ENCODE measurements around the gene GRAMD2B.
"Not testable (repeated sequence)": the region's sequence is repeated elsewhere in the genome, so short reads cannot be mapped to it uniquely, and the experiment has no call there.

The GRAMD2B gene

DNA sequence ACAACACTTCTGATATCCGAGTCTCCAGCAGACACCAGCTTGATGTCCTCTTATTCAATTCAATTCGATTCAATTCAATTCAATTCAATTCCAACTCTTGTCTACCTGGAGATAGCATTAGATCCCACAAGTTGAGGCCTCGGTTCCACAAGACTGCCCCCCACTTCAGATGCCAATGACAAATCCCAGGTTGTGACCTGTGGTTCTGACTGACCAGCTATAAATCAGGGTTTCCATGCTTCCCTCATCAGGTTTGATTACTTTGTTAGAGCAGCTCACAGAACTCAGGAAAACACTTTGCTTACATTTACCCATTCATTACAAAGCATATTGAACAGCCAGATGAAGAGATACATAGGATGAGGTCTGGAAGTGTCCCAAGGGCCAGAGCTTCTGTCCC is 89.2 kb downstream of the GRAMD2B start:
- DNase-seq (ENCODE audit: insufficient read length, low spot score) = no peak
- no peak for TF ChIP-seq POLR2A (IDR thresholded peaks at IDR 0.05; ENCODE audit: low read depth, low read length)
- no peak for FAIRE-seq

DNA sequence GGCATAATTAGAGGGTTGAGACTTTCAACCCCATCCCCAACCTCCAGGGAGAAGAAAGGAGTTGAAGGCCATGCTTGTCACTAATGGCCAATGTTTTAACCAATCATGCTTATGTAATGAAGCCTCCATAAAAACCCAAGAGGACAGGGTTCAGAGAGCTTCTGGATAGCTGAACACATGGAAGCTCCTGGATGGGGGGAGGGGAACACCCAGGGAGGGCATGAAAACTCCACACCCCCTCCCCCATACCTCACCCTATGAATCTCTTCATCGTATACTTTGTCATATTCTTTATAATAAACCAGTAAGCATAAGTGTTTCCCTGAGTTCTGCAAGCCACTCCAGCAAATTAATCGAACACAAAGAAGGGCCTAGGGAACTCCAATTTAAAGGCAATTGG is 90.1 kb downstream of the GRAMD2B start:
- no peak for TF ChIP-seq POLR2A (IDR thresholded peaks at IDR 0.05; ENCODE audit: low read depth, low read length)
- FAIRE-seq (no peak), DNase-seq (ENCODE audit: insufficient read length, low spot score) (no peak)

GRCh38 chr5:126513703-126514102 is 90.5 kb downstream of the GRAMD2B start:
- FAIRE-seq (no peak), DNase-seq (ENCODE audit: insufficient read length, low spot score) (no peak)
- TF ChIP-seq POLR2A (IDR thresholded peaks at IDR 0.05; ENCODE audit: low read depth, low read length) = no peak

DNA sequence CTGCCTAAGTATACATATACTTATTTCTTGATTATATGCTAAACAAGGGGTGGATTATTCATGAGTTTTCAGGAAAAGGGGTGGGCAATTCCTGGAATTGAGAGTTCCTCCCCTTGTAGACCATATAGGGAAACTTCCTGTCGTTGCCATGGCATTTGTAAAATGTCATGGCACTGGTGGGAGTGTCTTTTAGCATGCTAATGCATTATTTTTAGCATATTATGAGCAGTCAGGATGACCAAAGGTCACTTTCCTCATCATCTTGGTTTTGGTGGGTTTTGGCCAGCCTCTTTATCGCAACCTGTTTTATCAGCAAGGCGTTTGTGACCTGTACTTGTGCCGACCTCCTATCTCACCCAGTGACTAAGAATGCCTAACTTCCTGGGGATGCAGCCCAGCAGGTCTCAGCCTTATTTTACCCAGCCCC is 90.9 kb downstream of the GRAMD2B start:
- FAIRE-seq (no peak), DNase-seq (ENCODE audit: insufficient read length, low spot score) (no peak)
- no peak for TF ChIP-seq POLR2A (IDR thresholded peaks at IDR 0.05; ENCODE audit: low read depth, low read length)

DNA sequence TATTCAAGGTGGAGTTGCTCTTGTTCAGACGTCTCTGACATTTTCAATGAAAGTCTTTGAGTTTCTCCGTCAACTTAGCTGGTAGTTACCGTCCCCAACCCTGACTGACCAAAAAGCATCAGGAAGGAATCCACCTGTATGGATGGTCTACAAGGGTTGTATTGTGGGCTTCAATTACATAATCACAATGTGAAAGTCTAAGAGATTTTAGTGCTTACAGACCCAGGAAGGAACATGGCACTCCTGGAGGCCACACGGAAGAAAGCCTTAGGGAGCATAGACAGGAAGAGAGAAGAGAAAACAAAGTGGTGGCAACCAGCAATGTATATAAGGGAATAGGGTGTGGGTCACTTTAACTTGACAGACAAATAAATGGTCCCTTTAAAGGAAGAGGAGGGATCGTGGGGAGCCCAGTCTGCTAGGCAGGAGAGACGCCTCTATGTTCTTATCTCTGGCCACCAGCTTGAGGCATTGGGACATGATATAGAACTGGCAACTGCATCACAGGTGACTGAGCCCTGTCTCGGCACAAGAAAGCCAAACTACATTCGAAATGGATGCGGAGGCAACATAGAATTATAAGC is 91.4 kb downstream of the GRAMD2B start:
- TF ChIP-seq POLR2A (IDR thresholded peaks at IDR 0.05; ENCODE audit: low read depth, low read length) = no peak
- no peak for FAIRE-seq
- DNase-seq (ENCODE audit: insufficient read length, low spot score) = no peak

DNA sequence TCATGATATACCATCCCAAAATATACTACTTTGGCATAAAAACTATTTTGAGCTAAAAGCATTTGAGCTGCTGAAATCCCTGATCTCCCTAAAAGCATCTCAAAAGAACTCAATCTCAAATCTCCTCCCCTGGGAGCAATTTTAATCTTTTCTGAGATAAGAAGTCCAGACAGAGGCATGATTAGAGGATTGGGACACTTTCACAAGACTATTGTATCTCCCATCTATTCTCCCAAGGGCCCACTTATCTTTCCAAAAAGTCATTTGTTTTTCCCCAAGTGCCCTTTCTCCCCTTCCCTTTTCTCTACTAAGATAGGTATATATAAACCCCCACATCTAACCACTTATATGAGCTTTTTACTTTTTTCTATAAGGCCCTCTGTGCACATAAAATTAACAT is 92.1 kb downstream of the GRAMD2B start:
- no peak for TF ChIP-seq POLR2A (IDR thresholded peaks at IDR 0.05; ENCODE audit: low read depth, low read length)
- no peak for FAIRE-seq
- no peak for DNase-seq (ENCODE audit: insufficient read length, low spot score)

- no peak for DNase-seq (ENCODE audit: insufficient read length, low spot score)
- no peak for FAIRE-seq
- TF ChIP-seq POLR2A (IDR thresholded peaks at IDR 0.05; ENCODE audit: low read depth, low read length) = no peak
These were observed 92.9 kb downstream of the GRAMD2B start for GRCh38 chr5:126516133-126516532.

- no peak for FAIRE-seq
- no peak for TF ChIP-seq POLR2A (IDR thresholded peaks at IDR 0.05; ENCODE audit: low read depth, low read length)
- DNase-seq (ENCODE audit: insufficient read length, low spot score) = no peak
These were observed 93.6 kb downstream of the GRAMD2B start for GRCh38 chr5:126516852-126517251.

DNA sequence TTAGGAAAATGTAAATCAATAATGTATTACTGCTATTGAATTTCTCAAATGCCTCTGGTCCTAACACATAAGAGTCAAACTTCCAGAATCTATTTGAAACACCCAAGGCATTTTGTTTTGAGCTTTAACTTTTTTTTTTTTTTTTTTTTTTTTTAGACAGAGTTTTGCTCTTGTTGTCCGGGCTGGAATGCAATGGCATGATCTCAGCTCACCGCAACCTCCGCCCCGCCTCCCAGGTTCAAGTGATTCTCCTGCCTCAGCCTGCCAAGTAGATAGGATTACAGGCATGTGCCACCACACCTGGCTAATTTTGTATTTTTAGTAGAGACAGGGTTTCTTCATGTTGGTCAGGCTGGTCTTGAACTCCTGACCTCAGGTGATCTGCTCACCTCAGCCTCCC is 96.0 kb downstream of the GRAMD2B start:
- DNase-seq (ENCODE audit: insufficient read length, low spot score); FAIRE-seq: not testable (repeated sequence)

DNA sequence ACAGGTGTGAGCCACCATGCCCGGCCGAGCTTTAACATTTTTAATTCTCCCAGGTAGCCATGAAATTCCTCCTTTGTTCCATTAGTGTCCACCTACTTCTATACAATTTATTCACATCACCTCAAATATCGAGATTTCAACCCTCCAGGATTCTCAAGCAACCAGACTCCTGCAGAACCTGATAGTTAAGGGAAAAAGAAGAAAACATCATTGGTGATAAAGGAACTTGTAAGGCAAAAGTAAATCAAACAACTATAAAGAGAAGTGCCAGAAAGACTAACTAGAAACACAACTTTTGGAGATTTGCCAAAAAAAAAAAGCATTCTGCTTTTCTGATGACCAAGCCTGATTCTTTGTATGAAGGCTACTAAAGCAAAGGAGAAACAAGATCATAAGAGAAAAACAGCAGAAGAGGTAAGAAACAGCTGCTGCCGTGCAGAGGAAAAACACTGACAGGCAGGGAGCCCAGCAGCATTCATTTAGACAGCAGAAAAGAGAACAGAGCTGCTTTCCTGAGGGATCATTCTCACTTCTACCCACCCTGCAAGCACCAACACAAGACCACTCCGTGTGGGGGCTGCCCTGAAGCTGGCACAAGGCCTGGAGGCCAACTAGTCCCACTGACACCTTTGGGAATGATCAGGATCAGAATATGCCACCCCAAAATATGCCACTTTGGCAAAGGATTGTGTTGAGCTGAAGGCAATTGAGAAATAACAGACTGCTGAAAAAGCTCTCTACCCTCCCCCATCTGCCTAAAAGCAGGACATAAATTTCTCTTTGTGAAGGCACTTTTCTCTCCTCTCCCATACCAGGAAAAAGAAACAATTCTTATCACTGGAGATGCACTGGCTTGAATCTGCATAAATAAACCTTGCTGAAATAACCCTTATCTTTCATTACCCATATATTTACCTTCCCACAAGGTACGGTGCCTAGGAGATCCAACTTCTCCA is 96.7 kb downstream of the GRAMD2B start:
- FAIRE-seq (no peak), DNase-seq (ENCODE audit: insufficient read length, low spot score) (no peak)
- no peak for TF ChIP-seq POLR2A (IDR thresholded peaks at IDR 0.05; ENCODE audit: low read depth, low read length)

DNA sequence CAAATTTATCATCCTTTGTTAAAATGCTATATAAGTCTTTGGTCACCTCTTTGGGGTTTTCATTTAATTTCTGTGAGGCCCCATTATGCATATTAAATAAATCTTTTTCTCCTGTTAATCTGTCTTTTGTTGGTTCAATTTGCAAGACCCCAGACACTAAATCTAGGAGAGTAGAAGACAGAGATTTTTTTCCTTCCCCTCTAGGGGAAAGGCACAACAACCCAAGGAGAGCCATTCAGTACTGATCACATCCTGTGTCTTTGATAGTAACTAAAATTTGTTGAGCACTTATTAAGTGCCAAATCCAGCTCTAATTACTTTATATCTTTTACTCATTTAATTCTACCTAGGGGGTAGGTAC is 97.4 kb downstream of the GRAMD2B start:
- DNase-seq (ENCODE audit: insufficient read length, low spot score) (no peak), FAIRE-seq (no peak)
- no peak for TF ChIP-seq POLR2A (IDR thresholded peaks at IDR 0.05; ENCODE audit: low read depth, low read length)

- DNase-seq (ENCODE audit: insufficient read length, low spot score) (no peak), FAIRE-seq (no peak)
- no peak for TF ChIP-seq POLR2A (IDR thresholded peaks at IDR 0.05; ENCODE audit: low read depth, low read length)
These were observed 97.9 kb downstream of the GRAMD2B start for GRCh38 chr5:126521130-126521529.

DNA sequence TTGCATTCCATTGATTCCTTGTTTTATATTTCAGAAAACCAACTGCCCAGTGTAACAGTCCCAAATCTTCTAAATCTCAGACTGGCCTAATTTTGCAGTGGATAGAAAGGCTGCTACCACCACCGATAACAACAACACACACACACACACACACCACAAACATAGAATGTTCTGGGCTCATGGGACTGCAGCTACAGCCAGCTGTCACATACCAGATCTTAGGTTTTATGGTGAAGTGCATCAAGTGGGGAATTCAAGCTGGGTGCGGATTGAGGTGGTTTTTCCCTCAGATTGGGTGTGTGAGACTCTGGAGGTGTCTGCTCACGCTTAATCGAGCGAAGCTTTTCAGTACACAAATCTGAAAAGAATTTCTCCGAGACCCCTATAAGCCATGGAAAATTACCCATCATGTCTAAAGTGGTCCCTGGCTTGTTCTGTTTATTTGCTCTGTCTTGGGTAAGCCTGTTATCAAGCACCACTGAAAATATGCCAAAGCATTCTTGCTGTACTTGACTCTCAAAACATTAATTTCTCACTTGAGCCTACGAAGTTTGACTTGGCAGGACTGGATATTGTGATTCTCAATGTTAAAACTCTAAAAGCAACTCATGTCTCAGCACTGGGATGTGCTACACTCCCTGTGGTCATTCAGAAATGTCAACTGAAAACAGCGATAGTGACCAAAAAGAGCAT is 100.8 kb downstream of the GRAMD2B start:
- no peak for TF ChIP-seq POLR2A (IDR thresholded peaks at IDR 0.05; ENCODE audit: low read depth, low read length)
- no peak for DNase-seq (ENCODE audit: insufficient read length, low spot score)
- no peak for FAIRE-seq

- FAIRE-seq (no peak), DNase-seq (ENCODE audit: insufficient read length, low spot score) (no peak)
- TF ChIP-seq POLR2A (IDR thresholded peaks at IDR 0.05; ENCODE audit: low read depth, low read length) = no peak
These were observed 102.5 kb downstream of the GRAMD2B start for GRCh38 chr5:126525630-126526245.

All from H54 (cell line).